ENCODE measurements around the gene PLPP1.

Gene PLPP1

DNA sequence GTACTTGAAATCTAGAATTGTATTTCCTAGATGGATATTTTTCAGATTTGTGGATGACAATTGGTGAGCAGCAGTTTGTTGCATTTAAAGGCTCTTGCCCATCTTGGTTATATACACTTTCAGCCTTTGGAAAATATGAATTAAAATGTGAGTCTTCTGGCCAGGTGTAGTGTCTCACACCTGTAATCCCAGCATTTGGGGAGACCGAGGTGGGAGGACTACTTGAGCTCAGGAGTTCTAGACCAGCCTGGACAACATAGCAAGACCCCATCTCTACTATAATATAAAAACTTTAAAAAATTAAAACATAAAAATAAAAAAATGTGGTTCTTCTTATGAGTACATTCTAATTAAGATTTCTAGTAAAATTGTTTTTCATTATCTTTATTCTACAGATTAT lies 125.0 kb downstream of the PLPP1 start:
- no peak for DNase-seq (ENCODE audit: low spot score)

DNA sequence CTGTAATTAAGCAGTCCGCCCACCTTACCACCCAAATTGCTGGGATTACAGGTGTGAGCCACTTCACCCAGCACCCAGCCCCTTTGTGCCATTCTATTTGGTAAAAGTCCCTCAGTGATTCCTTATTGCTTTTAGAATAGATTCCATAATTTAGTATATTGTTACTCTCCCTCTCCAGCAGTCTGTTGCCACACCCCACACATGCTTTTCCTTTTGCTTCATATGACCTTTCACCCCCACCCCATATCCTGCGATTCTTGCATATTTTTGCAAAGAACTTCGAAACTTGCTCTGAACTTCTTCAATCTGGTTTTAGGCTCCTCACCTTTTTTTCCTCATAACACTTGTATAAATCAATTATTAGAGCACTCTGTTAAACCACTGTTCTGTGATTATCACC lies 126.8 kb downstream of the PLPP1 start:
- no peak for DNase-seq (ENCODE audit: low spot score)

DNA sequence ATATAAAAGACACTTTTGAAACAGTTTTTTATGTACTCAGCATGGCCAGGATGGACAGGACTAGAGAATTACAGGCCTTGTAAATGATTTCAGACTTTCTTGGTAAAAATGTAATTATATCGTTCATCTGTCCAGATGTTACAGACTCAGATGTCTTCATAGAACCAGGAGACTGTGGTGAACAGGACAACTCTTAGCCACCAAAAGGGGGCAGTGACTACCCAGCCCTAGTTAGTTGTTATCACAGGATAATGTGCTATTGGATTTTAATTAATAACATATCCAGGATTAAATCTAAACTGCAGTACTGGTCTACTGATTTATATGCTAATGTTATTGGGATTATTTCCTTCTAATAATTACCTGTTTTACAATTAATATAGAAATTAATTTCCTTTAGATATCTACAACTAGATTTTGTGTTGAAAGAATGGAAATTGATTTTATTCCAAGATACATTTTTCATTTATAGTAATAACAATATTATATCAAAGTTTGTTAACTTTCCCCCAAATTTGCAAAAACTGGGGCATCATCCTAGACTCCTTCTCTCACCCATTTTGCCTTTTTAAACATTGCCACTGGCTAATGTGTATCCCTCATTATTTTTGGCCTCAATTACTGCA lies 127.6 kb downstream of the PLPP1 start:
- DNase-seq (ENCODE audit: low spot score): no peak

DNA sequence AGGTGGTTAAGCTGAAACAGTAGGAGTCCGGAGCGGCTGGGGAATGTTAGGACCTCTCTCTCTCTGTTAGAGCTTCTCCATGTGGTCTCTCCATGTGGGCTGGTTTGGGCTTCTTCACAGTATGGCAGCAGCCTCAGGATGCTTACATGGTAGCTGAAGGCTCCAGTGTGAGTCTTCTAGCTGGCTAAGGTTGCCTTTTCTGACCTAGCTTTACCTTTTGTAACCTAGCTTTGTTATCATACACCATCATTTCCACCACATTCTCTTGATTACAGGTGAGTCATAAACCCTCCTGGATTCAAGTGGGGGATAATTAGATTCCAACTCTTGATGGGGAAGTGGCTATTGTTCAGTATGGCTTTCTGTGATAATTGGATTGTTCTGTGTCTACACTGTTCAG lies 128.5 kb downstream of the PLPP1 start:
- DNase-seq (ENCODE audit: low spot score): no peak

DNA sequence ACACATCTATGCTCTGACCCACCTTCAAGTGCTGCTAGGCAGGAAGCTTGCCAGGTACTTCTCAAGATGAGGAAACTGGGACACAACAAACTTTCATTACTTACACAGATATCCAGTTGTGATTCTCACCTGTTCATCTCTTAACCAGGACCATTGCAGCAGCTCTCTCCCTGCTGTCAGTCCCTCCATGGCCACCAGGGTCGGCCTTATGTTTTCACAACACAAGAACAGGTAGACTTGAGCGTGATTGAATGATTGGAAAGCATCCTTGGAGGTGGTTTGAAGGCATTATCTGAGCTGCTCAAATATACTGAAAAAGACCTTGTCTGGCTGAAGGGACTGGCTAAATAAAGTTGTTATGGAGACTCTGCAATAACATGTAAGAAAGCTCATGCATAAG lies 132.6 kb downstream of the PLPP1 start:
- DNase-seq (ENCODE audit: low spot score): no peak

DNA sequence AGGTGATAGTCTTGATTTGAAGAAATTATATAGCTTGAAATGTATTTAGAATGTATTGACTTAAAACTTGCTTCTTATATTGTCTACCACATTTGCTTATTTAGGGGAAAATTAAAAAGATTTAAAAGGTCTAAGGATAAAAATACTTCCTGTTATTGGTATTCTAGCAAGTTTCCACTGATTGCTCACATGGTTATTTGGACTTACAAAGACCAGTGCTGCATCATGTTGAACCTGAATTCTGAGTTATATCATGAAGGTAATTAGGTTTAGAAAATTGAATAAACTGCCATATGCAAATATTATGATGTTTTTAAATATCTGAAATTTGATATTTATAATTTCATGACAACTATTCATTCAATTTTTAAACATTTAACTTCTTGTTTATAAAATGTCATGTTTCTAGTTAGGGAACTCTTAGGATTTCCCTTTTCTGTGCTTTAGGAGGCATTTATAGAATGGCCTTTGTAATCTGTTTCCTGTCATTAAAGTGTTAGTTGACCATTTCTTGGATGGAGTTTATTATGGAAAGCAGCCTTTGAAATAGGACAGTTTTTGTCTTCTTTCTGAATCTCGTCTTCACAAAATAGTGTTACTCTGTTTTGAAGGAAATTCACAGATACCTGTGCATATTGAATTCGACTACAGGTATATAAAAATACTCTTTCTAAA lies 141.1 kb downstream of the PLPP1 start:
- DNase-seq (ENCODE audit: low spot score): no peak

DNA sequence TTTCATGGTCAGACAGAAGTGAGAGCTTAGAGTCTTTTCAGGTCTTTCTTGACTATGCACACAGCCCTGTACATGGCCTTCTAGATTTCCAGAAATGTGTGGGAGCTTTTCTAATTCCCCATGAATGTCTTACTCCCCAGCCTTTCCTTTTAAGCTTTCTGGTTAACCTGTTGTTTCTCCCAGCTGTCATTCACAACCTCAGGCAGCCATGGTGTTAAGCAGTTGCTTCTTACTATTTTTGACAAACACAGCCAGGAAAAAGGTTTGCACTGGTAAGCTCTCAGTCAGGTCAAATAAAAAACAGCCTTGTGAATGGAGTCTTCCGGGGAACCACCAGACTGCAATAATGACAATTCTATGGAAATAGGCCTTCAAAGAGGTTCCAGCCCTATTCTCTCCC lies 142.1 kb downstream of the PLPP1 start:
- no peak for DNase-seq (ENCODE audit: low spot score)

DNA sequence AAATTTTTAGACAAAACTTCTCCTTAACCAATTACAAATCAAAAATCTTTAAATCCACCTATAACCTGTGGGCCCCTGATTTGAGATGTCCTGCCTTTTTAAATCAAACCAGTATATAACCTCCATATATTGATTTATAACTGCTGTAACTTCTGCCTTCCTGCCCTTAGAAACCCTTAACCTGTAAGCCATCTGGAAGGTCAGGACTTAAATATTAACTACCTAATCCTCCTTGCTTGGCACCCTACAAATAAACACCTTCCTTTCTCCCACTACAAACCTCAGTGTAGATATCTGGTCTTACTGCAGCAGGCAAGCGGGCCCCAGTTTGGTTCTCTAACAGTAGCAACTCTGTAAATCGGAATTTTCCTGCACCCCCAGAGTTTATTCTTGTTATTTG lies 143.1 kb downstream of the PLPP1 start:
- DNase-seq (ENCODE audit: low spot score): no peak

DNA sequence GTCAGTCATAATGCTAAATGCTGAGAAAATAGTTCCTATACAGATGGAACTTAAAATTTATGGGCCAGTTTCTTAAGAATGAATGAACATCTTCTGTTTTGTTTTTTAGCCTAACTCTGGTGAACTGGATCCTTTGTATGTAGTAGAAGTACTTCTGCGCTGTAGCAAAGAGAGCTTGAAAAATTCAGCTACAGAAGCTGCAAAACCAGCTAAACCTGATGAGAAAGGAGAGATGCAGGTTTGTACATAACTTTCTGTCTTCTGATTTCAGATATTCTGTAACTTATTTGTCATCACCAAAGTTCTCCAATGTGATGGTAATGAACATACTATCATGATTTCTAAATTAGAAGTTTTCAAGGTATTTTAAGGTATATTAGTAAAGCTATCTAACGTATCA lies 146.9 kb downstream of the PLPP1 start:
- DNase-seq (ENCODE audit: low spot score): no peak

DNA sequence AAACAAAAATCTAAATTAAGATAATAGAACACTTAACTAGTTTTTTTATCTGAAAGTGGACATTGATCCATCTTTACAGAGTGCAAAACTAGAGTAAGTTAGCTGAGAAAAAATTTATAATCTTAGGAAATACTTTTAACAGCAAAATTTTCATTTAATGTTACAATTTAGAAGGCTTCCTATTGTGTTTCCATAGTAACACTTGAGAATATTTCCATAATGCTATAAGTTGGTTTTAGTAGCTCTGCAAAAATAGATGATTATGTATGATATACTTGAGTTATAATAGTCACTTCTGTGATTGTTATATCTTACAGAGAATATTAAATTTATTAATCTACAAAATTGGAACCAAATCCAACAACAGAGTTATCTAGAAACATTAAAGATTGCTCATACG lies 148.4 kb downstream of the PLPP1 start:
- no peak for DNase-seq (ENCODE audit: low spot score)

DNA sequence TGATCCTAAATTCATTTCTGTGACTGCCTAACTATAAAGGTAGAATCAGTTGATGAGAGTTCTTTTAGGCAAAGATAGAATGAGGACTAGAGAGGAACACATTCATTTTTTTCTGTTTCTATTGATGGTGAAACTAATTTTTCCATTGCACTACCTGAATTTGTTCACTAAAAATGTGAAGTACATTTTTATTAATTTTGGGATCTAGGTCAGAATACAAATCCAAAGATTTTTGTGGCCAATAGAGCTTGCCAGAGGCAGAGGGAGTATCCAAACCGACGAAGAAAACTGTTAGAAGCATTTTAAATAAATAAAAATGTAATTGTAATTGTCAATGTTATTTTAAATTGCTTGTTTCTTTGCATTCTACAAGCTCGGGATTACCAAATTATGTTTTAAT lies 148.9 kb downstream of the PLPP1 start:
- DNase-seq (ENCODE audit: low spot score): no peak

DNA sequence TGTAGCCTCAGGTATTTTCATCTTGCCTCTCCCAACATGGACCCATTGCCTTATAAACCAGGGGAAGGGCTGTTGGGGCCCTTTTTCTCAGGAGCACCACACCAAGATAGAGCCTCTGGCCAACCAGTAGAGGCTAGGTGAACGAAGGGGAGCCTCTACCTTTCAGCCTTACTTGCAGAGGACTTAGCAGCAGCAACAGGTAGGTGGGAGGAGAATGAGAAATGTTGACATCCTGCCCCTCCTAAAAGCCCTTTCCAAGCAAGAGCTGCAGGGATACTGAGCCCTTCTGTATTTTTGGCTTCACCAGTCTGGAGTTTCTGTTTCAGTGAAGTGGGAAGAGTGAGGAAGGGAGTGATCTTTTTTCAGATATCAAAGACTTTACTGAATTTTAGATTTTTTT lies 149.5 kb downstream of the PLPP1 start:
- DNase-seq (ENCODE audit: low spot score): no peak

DNA sequence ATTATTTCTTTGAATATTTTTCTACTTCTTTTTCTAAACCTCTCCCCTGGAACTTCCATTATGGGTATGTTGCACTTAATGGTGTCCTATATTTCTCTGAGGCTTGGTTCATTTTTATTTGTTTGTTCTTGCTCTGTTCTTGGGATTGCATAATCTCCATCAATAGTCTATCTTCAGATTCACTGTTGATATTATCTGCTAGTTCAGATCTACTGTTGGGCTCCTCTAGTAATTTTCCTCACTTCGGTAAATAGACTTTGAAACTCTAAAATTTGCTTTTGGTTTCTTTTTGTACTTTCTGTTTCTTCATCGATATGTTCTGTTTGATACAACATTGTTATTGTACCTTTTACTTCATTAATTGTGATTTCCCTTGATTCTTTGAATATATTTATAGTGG lies 150.7 kb downstream of the PLPP1 start:
- no peak for DNase-seq (ENCODE audit: low spot score)

DNA sequence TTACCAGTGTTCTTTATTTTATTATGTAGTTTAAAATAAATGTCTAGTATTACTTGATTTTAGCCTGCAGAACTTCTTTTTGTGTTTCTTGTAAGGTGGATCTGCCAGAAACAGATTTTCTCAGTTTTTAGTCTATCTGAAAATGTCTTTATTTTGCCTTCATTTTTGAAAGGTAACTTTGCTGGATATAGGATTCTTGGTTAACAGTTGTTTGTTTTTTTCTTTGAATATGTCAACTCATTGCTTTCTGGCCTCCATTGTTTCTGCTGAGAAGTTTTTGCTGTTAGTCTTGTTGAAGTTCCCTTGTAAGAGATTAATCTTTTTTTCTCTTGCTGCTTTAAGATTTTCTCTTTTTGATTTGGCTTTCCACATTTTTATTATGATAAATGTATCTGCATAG lies 151.5 kb downstream of the PLPP1 start:
- DNase-seq (ENCODE audit: low spot score): no peak

DNA sequence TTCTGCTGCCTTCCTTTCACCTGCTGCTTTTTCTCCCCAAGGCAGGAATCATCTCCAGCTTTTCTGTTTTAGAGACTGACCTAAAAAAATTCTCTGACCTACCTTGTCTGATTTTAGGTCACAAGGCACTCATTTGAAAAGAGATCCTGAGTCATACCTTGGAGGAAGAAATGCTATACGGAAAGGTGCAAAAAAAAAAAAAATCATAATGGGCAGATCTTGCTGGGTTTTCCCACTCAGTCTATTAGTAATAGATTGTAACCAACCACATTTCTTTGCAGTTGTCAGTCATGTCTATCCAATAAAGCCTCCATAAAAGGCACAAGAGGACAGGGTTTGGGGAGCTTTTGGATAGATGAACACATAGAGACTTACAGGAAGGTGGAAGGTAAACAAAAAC lies 157.0 kb downstream of the PLPP1 start:
- DNase-seq (ENCODE audit: low spot score): no peak

Measured in CD4-positive, alpha-beta T cell treated with Interleukin-6 at 100 ng/mL for 8 hours (primary cell).